Thoracic aorta (tissue), 2 donors: ENCODE measurements around the gene TIMELESS. TPM values are rescaled to one million over a fixed set of nuclear protein-coding genes. Genes with fewer than 3 reads are reported as not detected.

Source experiments
- ATAC-seq: fragments of 150-250 bp; one replicate; pipeline ENCODE4 v1.8.0; 2017; ENCODE audit warnings: low read depth; ENCODE audit not compliant: insufficient number of reproducible peaks, low FRiP score
- DNase-seq: peaks from one replicate; pipeline ENCODE4 v3.0.0-alpha.2; 2020; ENCODE audit warnings: low spot score
- H3K27ac ChIP-seq, 2 donors: fragments of 200-600 bp; sonication (generic); 1 replicate in 1 of 2; 2 replicates in 1 of 2; pipeline ENCODE4 v1.5.1; 2016; ENCODE audit warnings: mild to moderate bottlenecking in 2 of 2, moderate library complexity in 2 of 2
- H3K27me3 ChIP-seq: fragments of 200-600 bp; sonication (generic); replicated peaks from 2 replicates; pipeline ENCODE4 v1.6.0; 2016; ENCODE audit warnings: mild to moderate bottlenecking; ENCODE audit not compliant: insufficient read depth
- H3K36me3 ChIP-seq: fragments of 200-600 bp; sonication (generic); one replicate; pipeline ENCODE4 v1.5.1; 2016
- H3K4me1 ChIP-seq, 2 donors: fragments of 200-600 bp; sonication (generic); 1 replicate in 1 of 2; 2 replicates in 1 of 2; pipeline versions ENCODE4 v1.5.1 to v1.6.0; 2016; ENCODE audit warnings: low read depth in 2 of 2, mild to moderate bottlenecking in 1 of 2; ENCODE audit not compliant: control insufficient read depth in 1 of 2
- H3K4me3 ChIP-seq: fragments of 200-600 bp; sonication (generic); 2 replicates; pipeline ENCODE4 v1.5.1; 2016; ENCODE audit warnings: mild to moderate bottlenecking
- H3K9me3 ChIP-seq: fragments of 200-600 bp; sonication (generic); 2 replicates; pipeline ENCODE4 v1.5.1; 2016
- CTCF ChIP-seq: fragments of 200-600 bp; sonication (generic); IDR thresholded peaks from one replicate; pipeline ENCODE4 v1.5.1; 2019; ENCODE audit warnings: antibody characterized with exemption
- total RNA-seq, 2 donors: library from RNA; depleted of rRNA; stranded (reverse); fragments of >200 nt; gene quantifications; one replicate each; pipeline versions ENCODE4 v1.1.0 to v1.2.3, GENCODE V29; 2016

The TIMELESS gene
- total RNA-seq, 2 donors from 2014 or later = 3.0 to 4.4 TPM

GRCh38 chr12:56377989-56378316, 71.3 kb downstream of the TIMELESS start:
- Histone ChIP-seq H3K4me1 (no peaks in the 10 kb centered on the region), H3K9me3 (no peaks in the 10 kb centered on the region), H3K36me3 (no peaks in the 10 kb centered on the region), H3K27me3 (no peaks in the 10 kb centered on the region), H3K27ac (no peak overlapping the region), H3K4me3 (no peak overlapping the region)
- ATAC-seq = no peak
- no peak for DNase-seq
- no peak for TF ChIP-seq CTCF

- no peak overlapping the region for H3K4me3 ChIP-seq
- H3K27me3 ChIP-seq = no peaks in the 10 kb centered on the region
- H3K4me1 ChIP-seq = no peaks in the 10 kb centered on the region
- no peaks in the 10 kb centered on the region for H3K9me3 ChIP-seq
- no peak overlapping the region for H3K27ac ChIP-seq
- no peak for TF ChIP-seq CTCF
- DNase-seq (no peak), ATAC-seq (no peak)
- no peaks in the 10 kb centered on the region for H3K36me3 ChIP-seq
Observed at GRCh38 chr12:56377310-56377988, 71.8 kb downstream of the TIMELESS start.

- Histone ChIP-seq H3K4me3 (no peak overlapping the region), H3K9me3 (no peaks in the 10 kb centered on the region), H3K4me1 (no peaks in the 10 kb centered on the region), H3K36me3 (no peaks in the 10 kb centered on the region), H3K27ac (no peak overlapping the region), H3K27me3 (no peaks in the 10 kb centered on the region)
- DNase-seq (no peak), ATAC-seq (no peak)
- TF ChIP-seq CTCF = no peak
Observed at GRCh38 chr12:56375598-56376434, 73.4 kb downstream of the TIMELESS start.

- Histone ChIP-seq H3K36me3 (no peaks in the 10 kb centered on the region), H3K27me3 (no peaks in the 10 kb centered on the region), H3K4me3 (no peak overlapping the region), H3K27ac (no peak overlapping the region), H3K9me3 (no peaks in the 10 kb centered on the region), H3K4me1 (no peaks in the 10 kb centered on the region)
- TF ChIP-seq CTCF = no peak
- no peak for DNase-seq
- no peak for ATAC-seq
Observed at GRCh38 chr12:56374726-56375597, 74.3 kb downstream of the TIMELESS start.

GRCh38 chr12:56373515-56373914, 75.7 kb downstream of the TIMELESS start:
- Histone ChIP-seq H3K4me3 (no peak overlapping the region), H3K27ac (no peak overlapping the region), H3K36me3 (no peaks in the 10 kb centered on the region), H3K27me3 (no peaks in the 10 kb centered on the region), H3K4me1 (no peaks in the 10 kb centered on the region), H3K9me3 (no peaks in the 10 kb centered on the region)
- no peak for DNase-seq
- ATAC-seq = no peak
- no peak for TF ChIP-seq CTCF
